ENCODE results near the gene CDPF1. TPM values are rescaled to one million over a fixed set of nuclear protein-coding genes. Genes with fewer than 3 reads are reported as not detected.
A peak's percentile ranks its signal among the peaks of the same experiment; 100 is the strongest.
"Not testable (repeated sequence)": the region's sequence is repeated elsewhere in the genome, so short reads cannot be mapped to it uniquely, and the experiment has no call there.

CDPF1 gene
- total RNA-seq, 1 donor from 2014 or later, result 15.3 TPM

- DNase-seq, result no peak
Measured at GRCh38 chr22:46281866-46282678, 32.0 kb upstream of the CDPF1 start.

- DNase-seq, result no peak
Measured at GRCh38 chr22:46280999-46281623, 31.0 kb upstream of the CDPF1 start.

- DNase-seq, result no peak
Measured at GRCh38 chr22:46280063-46280817, 30.1 kb upstream of the CDPF1 start.

- no peak for DNase-seq
Measured at GRCh38 chr22:46278656-46279645, 28.9 kb upstream of the CDPF1 start.

GRCh38 chr22:46276563-46276962, 26.5 kb upstream of the CDPF1 start:
- DNase-seq, result no peak

GRCh38 chr22:46275455-46276122, 25.5 kb upstream of the CDPF1 start:
- DNase-seq, result no peak

GRCh38 chr22:46274381-46274780, 24.3 kb upstream of the CDPF1 start:
- no peak for DNase-seq

- no peak for DNase-seq
Measured at GRCh38 chr22:46273432-46274148, 23.5 kb upstream of the CDPF1 start.

- DNase-seq, result no peak
Measured at GRCh38 chr22:46272762-46273431, 22.8 kb upstream of the CDPF1 start.

GRCh38 chr22:46272196-46272595, 22.1 kb upstream of the CDPF1 start:
- DNase-seq, result no peak

- no peak for DNase-seq
Measured at GRCh38 chr22:46269564-46269963, 19.5 kb upstream of the CDPF1 start.

GRCh38 chr22:46267431-46268279, 17.6 kb upstream of the CDPF1 start, which contains the start of gene TTC38:
Gene TTC38 (plus strand): TSS chr22:46268008. CDS start chr22:46268040, 32 bp downstream.
- DNase-seq, result peak; percentile 78

GRCh38 chr22:46265627-46266026, 15.5 kb upstream of the CDPF1 start:
- DNase-seq, result not testable (repeated sequence)

GRCh38 chr22:46264520-46264919, 14.4 kb upstream of the CDPF1 start:
- not testable (repeated sequence) for DNase-seq

GRCh38 chr22:46263216-46263590, 13.1 kb upstream of the CDPF1 start, which contains the start of gene PKDREJ:
Gene PKDREJ (minus strand): TSS chr22:46263343. CDS start chr22:46263322, 21 bp downstream.
- no peak for DNase-seq

GRCh38 chr22:46262449-46263215, 12.5 kb upstream of the CDPF1 start:
- no peak for DNase-seq

GRCh38 chr22:46260038-46260437, 9.9 kb upstream of the CDPF1 start:
- no peak for DNase-seq

- DNase-seq, result no peak
Measured at GRCh38 chr22:46259374-46259773, 9.3 kb upstream of the CDPF1 start.
